HuH-7 (cell line): Measurements from ENCODE around the gene FLRT1.
A peak's percentile ranks its signal among the peaks of the same experiment; 100 is the strongest.

Experiments
- DNase-seq: peaks from one replicate; pipeline ENCODE4 v3.0.0; 2011; ENCODE audit warnings: low spot score

Gene FLRT1, protein sequence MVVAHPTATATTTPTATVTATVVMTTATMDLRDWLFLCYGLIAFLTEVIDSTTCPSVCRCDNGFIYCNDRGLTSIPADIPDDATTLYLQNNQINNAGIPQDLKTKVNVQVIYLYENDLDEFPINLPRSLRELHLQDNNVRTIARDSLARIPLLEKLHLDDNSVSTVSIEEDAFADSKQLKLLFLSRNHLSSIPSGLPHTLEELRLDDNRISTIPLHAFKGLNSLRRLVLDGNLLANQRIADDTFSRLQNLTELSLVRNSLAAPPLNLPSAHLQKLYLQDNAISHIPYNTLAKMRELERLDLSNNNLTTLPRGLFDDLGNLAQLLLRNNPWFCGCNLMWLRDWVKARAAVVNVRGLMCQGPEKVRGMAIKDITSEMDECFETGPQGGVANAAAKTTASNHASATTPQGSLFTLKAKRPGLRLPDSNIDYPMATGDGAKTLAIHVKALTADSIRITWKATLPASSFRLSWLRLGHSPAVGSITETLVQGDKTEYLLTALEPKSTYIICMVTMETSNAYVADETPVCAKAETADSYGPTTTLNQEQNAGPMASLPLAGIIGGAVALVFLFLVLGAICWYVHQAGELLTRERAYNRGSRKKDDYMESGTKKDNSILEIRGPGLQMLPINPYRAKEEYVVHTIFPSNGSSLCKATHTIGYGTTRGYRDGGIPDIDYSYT

DNA sequence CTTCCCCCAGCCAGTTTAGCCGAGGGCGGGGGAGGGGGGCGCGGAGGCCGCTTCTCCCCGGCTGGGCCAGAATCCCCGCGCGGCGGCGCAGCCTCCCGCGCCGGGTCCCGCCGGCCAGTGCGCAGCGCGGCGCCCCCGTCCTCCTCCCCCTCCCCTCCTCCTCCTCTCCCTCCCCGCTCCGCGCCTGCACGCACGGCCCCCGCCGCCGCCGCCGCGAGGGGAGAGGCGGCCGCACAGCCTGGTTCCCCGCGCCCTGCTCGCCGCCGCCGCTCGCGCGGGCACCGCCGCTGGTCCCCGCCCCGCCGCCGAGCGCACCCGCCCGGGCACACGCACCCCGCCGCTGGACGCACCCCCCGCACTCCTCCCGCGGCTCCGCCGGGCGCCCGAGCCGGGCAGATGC lies at the start of gene FLRT1:
Gene FLRT1, plus strand, starts transcription at position 356 of the 400 bp plus-strand sequence. CDS start 80,337 bp downstream, outside the sequence.
- no peak for DNase-seq

DNA sequence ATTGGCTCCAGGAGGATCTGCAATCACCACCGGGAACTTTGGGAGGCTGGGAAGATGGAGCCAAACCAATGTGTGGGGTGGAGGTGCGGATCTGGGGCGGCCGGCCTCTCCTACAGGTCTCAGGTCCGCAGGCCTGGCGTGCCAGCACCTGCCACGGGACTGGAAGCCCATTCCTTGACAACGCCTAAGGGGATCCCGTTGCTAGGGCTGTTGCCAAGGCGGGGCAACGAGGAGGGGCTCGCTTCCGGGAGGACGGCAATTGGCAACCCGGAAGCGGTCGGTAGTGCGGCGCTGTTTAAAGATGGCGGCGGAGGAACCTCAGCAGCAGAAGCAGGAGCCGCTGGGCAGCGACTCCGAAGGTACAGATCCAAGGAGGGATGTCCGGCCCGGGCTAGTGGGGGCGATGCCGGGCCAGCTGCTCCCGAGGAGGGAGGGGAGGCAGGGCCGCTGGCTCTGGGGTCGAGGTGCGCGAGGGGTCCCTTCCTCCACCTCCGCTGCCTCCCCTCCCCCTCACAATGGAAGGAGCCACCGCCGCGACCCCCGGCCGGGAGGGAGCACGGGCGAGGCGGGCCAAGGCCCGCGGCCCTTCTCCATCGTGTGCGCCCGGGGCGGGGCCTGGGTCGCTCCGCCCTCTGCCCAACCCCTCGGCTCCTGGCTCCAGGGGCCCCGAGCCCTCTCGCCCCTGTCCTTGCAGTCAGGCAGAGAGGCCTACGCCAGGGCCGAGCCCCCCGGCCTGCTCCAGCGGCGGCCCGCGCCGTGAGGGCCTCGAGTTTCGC lies 49.4 kb upstream of the FLRT1 start, which contains the start of gene OTUB1:
Gene OTUB1, plus strand, starts transcription at position 283 of the 776 bp plus-strand sequence. Its CDS starts 19 bp downstream, at position 302.
- DNase-seq = peak; percentile 93

DNA sequence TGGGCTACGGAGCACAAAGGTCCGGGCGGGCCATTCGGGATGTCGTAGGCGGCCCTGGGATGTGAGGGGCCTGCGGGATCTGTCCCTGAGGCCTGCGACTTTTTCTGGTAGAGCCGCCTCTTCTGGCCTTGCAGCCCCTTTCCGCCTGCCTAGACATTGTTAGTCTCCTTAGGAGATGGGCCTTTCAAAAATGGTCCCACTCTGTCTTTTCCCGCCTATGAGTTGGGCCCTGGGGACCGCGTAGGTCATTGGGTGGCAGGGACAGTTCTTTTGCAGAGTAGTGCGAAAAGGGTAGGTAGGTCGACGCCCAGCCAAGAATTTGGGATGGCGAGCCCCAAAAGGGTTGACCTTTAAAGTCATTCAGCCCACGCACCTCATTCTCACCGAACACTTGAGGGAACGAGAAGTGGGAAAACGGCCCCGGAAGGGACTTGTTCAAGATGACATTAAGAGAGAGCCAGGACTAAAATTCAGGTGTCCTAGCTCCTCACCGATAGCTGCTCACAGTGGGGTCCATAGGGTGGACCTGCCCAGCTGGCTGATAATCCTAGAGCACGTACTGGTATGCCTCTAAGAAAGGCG lies 48.7 kb upstream of the FLRT1 start:
- no peak for DNase-seq

DNA sequence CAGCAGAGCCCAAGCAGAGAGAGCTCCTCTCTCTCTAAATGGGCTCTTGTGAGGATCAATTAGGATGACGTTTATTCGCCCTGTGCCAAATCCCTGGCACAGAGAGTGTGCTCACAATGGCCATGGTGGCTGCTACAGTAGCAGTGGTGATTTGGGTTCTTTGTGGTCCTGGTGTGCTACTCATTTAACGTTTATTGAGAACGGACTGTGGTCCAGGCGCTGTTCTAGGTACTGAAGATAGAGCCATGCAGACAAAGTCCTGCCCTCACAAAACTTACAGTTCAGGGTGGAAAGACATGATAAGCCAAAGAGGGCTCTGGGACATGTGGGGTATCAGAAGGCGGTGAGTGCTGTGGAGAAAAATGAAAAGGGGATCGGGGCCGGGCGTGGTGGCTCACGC lies 44.2 kb upstream of the FLRT1 start:
- DNase-seq = no peak

GRCh38 chr11:63993100-63993499 lies 42.6 kb upstream of the FLRT1 start:
- no peak for DNase-seq

DNA sequence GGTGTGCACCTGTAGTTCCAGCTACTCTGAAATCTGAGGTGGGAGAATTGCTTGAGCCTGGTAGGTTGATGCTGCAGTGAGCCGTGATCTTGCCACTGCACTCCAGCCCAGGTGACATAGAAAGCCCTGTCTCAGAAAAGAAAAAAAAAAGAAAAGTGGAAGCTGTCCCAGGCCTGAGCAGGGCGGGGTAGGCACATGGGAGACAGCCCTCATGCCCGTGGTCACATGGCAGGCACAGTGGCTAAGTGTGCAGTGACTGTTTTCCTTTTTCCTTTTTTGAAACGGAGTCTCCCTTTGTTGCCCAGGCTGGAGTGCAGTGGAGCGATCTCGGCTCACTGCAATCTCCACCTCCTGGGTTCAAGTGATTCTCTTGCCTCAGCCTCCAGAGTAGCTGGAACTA lies 41.7 kb upstream of the FLRT1 start:
- no peak for DNase-seq

DNA sequence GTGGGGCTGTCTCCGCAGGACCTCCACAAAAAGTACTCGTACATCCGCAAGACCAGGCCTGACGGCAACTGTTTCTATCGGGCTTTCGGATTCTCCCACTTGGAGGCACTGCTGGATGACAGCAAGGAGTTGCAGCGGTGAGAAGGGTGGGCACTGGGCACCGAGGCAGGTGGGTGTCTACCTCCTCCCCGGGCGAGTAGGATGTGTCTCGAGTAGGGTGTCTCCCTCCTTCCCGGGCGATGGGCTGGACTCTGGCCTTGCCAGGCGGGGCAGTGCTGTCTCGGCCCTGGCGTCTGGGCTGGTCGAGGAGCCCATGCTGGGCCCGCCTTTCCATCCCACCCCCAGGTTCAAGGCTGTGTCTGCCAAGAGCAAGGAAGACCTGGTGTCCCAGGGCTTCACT lies 39.2 kb upstream of the FLRT1 start:
- no peak for DNase-seq

GRCh38 chr11:63997104-63997700 lies 38.5 kb upstream of the FLRT1 start:
- DNase-seq = no peak

GRCh38 chr11:63997801-63998337 lies 37.9 kb upstream of the FLRT1 start:
- no peak for DNase-seq

- DNase-seq = no peak
Measured at GRCh38 chr11:63998558-63999348, 37.0 kb upstream of the FLRT1 start.

- DNase-seq = no peak
Measured at GRCh38 chr11:63999349-64000025, 36.2 kb upstream of the FLRT1 start.

GRCh38 chr11:64000026-64000739 lies 35.5 kb upstream of the FLRT1 start:
- DNase-seq = no peak

DNA sequence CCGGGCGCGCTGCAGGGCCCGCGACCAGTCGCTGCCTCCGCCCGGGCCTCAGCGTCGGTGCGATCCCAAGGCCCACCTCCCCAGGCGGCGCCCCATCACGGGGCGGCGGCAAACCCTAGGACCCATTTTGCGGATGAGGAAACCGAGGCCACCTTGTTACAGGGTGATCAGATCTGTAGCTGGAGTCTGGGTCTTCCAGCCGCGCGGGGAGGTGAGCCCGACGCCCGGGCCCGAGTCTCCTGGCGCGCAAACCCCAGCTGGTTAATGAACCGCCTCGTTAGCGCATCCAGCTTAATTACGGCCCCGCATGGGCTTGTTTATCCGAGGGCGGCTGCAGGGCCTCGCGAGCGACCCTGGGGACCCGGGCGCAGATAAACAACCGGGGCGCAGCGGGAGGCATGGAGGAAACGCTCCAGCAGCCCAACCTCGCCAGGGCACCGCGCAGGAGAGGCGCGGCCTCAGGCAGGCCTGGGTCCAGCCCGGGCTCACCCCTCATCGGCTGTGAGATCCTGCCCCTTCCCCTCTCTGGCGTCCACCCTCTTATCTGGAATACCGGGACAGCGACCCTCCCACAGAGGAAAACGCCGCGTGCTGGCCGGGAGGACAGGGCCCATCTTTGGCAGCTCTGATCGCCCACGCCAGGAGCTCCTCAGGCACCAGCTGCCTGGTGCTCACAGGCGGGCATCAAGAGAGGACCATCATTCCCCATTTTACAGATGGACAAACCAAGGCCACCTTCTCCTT lies 34.8 kb upstream of the FLRT1 start:
- no peak for DNase-seq

- no peak for DNase-seq
Measured at GRCh38 chr11:64001484-64002420, 34.0 kb upstream of the FLRT1 start.

DNA sequence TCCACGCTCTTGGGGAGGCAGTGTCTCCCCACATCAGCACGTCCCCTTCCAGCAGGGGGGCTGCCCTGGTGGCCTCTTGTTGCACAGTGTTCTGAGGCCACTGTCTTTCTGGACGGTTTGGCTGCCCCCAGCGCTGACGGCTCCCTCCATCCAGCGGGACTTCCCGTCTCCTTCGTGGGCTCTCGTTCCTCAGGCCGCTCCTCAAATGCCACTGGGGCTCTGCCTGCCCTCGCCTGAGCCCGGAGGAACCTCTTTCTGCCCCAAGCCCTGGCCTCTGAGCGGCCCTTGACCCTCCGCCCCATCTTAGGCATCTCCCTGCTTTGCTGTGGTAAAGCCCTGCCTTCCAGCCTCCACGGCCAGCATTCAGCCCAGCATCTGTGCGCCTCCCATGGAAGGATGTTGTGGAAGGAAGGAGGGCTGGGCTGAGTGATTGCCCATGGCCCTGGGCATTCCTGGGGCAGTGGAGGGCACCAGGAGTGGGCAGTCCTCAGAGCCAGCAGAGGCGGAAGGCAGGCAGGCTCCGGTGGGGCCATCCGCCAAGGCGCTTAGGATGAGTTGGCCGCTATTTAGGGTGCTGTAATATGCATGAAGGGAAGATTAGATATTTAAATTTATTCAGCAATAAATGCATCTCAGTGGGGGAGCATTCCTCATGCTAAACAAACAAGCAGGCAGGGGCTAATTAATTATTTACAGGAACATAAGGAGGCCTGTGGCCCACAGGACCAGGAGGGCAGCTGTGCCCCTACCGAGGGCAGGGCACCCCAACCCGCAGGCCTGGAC lies 31.7 kb upstream of the FLRT1 start:
- no peak for DNase-seq

- no peak for DNase-seq
Measured at GRCh38 chr11:64004590-64004984, 31.1 kb upstream of the FLRT1 start.

DNA sequence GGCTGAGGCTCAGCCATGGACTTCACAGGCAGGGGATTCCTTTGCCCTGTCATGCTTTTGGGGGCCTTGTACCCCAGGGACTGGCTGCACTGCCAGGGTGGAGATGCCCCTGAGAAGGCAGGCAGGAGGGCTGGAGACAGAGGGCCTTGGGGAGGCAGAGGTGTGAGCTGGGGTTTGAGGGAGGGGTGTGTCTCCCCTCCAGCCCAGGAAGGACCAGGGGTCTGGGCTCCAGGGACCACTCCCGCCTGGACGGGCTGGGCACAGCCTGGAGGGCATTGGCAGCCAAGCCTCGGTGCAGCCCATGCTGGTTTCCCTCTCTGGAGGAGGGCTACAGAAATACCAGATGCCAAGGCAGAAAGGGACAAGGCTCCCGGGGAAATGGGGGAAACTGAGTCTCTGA lies 30.0 kb upstream of the FLRT1 start:
- no peak for DNase-seq
